ENCODE data around the gene KCNQ1. TPM values are rescaled to one million over a fixed set of nuclear protein-coding genes. Genes with fewer than 3 reads are reported as not detected.

Gene KCNQ1
- total and polyA plus RNA-seq, 9 of the 15 experiments (the other 6 are each of a cell fraction or from before 2014, with no cell fraction given): 0.44 TPM; not detected in 8

GRCh38 chr11:2549876-2550605, 105.2 kb downstream of the KCNQ1 start:
- no peaks in the 10 kb centered on the region for H3K9me1 ChIP-seq (ENCODE audit: control insufficient read depth, insufficient read depth, low read length)
- no TSS peak for BruUV-seq (replicated peaks)
- no peak overlapping the region for H2AFZ ChIP-seq (ENCODE audit: low read depth, low read length)
- no peaks in the 10 kb centered on the region for H3K36me3 ChIP-seq (ENCODE audit: control insufficient read depth, insufficient read depth, low read length)
- intact Hi-C loops (cut with micrococcal nuclease): no loop called here
- H3K4me1 ChIP-seq (replicated peaks in 1 of 2; ENCODE audit: control insufficient read depth in 2 of 2, insufficient read depth in 2 of 2, low read length in 2 of 2): peaks cover 0 to 17% of the 10 kb centered on the region in 2 experiments; a peak in 1 of 5 replicates
- no peak for FAIRE-seq
- no peak overlapping the region for H3K4me2 ChIP-seq (ENCODE audit: insufficient read depth, low read length)
- H3K9ac ChIP-seq (ENCODE audit: insufficient read depth in 1 of 2, low read depth in 2 of 2, low read length in 2 of 2): no peak overlapping the region
- WGBS (ENCODE audit: insufficient coverage, low coverage, missing lambda C conversion rate): 10% methylated on average over 36 of the region's 36 CpGs
- H3K4me3 ChIP-seq: no peak overlapping the region
- ChIA-PET POLR2A (interaction anchor here (0.5 to 0.6 kb wide), 2 partner anchors 58 to 336 kb away, joined by 3 to 4 read pairs; no protein-coding TSS in a partner anchor), CTCF (ENCODE audit: low intra/inter-chr PET ratio) (no interaction called here)
- TF ChIP-seq CC2D1A (IDR thresholded peaks at IDR 0.05) (no peak), ZNF274 (IDR thresholded peaks at IDR 0.05; ENCODE audit: borderline replicate concordance, low read depth, low read length) (no peak), EGR1 (conservative IDR thresholded peaks at IDR 0.05) (no peak), CAMTA2 (CRISPR knock-in tag; conservative IDR thresholded peaks at IDR 0.05) (no peak), DEAF1 (CRISPR knock-in tag; IDR thresholded peaks at IDR 0.05) (no peak)
- no peaks in the 10 kb centered on the region for H3K9me3 ChIP-seq (replicated peaks; ENCODE audit: control insufficient read depth, insufficient read depth, low read depth, low read length)
- in situ Hi-C loops (cut with MboI): no loop called here
- no peaks in the 10 kb centered on the region for H4K20me1 ChIP-seq (replicated peaks; ENCODE audit: control insufficient read depth, insufficient read depth, low read length)
- no peak for ATAC-seq
- H3K27me3 ChIP-seq (ENCODE audit: control insufficient read depth in 2 of 2, insufficient read depth in 2 of 2, low read length in 2 of 2): peaks cover 20 to 62% of the 10 kb centered on the region in 2 experiments
- H3K79me2 ChIP-seq (ENCODE audit: control insufficient read depth, insufficient read depth, low read length): no peaks in the 10 kb centered on the region
- H3K27ac ChIP-seq (ENCODE audit: extremely low read depth, low read depth, low read length): no peak overlapping the region
- DNase-seq (ENCODE audit: extremely low read depth in 1 of 4, low spot score in 3 of 4): no peak
